Aorta (tissue), 5 donors: ENCODE results near the gene LFNG. TPM values are rescaled to one million over a fixed set of nuclear protein-coding genes. Genes with fewer than 3 reads are reported as not detected.

Experiments
- ATAC-seq: fragments of 200-7000 bp; cut with Tn5 transposase; one replicate; pipeline ENCODE4 v1.9.1; 2022; ENCODE audit warnings: moderate library complexity; ENCODE audit not compliant: low FRiP score
- DNase-seq, 2 donors: peaks; one replicate each; pipeline ENCODE4 v3.0.0-alpha.2; 2020
- H3K27ac ChIP-seq, 2 donors: one replicate each; pipeline ENCODE4 v1.5.1; 2013; ENCODE audit warnings: low read length in 2 of 2, mild to moderate bottlenecking in 2 of 2, moderate library complexity in 2 of 2, control low read depth in 1 of 2, inconsistent platforms in 1 of 2, low read depth in 1 of 2
- H3K27me3 ChIP-seq, 2 donors: one replicate each; pipeline ENCODE4 v1.6.1; 2013; ENCODE audit warnings: control low read depth in 1 of 2, low read length in 1 of 2, mild to moderate bottlenecking in 1 of 2, moderate library complexity in 1 of 2; ENCODE audit not compliant: insufficient read depth in 2 of 2, control insufficient read depth in 1 of 2
- H3K36me3 ChIP-seq, 2 donors: one replicate each; pipeline ENCODE4 v1.6.1; 2013; ENCODE audit warnings: control low read depth in 1 of 2, low read length in 1 of 2, mild to moderate bottlenecking in 1 of 2; ENCODE audit not compliant: insufficient read depth in 2 of 2, control insufficient read depth in 1 of 2
- H3K4me1 ChIP-seq, 2 donors: one replicate each; pipeline ENCODE4 v1.6.1; 2013; ENCODE audit warnings: low read length in 2 of 2, control low read depth in 1 of 2, mild to moderate bottlenecking in 1 of 2, moderate library complexity in 1 of 2; ENCODE audit not compliant: insufficient read depth in 2 of 2, control insufficient read depth in 1 of 2
- H3K4me3 ChIP-seq, 2 donors: one replicate each; pipeline ENCODE4 v1.5.1; 2013; ENCODE audit warnings: low read length in 2 of 2, control low read depth in 1 of 2, mild to moderate bottlenecking in 1 of 2
- H3K9me3 ChIP-seq: one replicate; pipeline ENCODE4 v1.6.1; 2013; ENCODE audit warnings: mild to moderate bottlenecking, low read length; ENCODE audit not compliant: control insufficient read depth
- WGBS, 2 donors: extraction: QIAGEN DNeasy Blood & Tissue Kit; methylation state at CpG; one replicate each; pipeline ENCODE4 v1.1.7; 2013; 5-methylcytosine and 5-hydroxymethylcytosine counted together
- intact Hi-C, 2 donors: fragments of 100-400 bp; cut with DNase I; formaldehyde crosslinking; loops; one replicate each; pipeline versions ENCODE4 v1.14.2 to v1.15.0; 2022
- polyA plus RNA-seq, 2 donors: library from polyadenylated mRNA; stranded (reverse); fragments of 200-250 nt; gene quantifications; one replicate each; pipeline ENCODE4 v1.2.3, GENCODE V29; 2013
- total RNA-seq, 2 donors: library from RNA; stranded (reverse); fragmentation: NEBNext Ultra II Directional; extraction: Animal tissue kit (Norgen Biotek cat#: 25700); gene quantifications; one replicate each; pipeline ENCODE4 v1.2.1, GENCODE V29; 2021
- donor health status: healthy with polysubstance abuse.
- donor health status: Bipolar disorder and iron deficiency.
- donor health status: DM: no; HTN: no; CAD: no.
- donor health status: DM: no; HTN: no; CAD: no.
- donor health status: DM: yes; HTN: yes; CAD: no.

Gene LFNG
- total and polyA plus RNA-seq, 4 donors, result 2.3 to 30.6 (median 9.9) TPM

DNA sequence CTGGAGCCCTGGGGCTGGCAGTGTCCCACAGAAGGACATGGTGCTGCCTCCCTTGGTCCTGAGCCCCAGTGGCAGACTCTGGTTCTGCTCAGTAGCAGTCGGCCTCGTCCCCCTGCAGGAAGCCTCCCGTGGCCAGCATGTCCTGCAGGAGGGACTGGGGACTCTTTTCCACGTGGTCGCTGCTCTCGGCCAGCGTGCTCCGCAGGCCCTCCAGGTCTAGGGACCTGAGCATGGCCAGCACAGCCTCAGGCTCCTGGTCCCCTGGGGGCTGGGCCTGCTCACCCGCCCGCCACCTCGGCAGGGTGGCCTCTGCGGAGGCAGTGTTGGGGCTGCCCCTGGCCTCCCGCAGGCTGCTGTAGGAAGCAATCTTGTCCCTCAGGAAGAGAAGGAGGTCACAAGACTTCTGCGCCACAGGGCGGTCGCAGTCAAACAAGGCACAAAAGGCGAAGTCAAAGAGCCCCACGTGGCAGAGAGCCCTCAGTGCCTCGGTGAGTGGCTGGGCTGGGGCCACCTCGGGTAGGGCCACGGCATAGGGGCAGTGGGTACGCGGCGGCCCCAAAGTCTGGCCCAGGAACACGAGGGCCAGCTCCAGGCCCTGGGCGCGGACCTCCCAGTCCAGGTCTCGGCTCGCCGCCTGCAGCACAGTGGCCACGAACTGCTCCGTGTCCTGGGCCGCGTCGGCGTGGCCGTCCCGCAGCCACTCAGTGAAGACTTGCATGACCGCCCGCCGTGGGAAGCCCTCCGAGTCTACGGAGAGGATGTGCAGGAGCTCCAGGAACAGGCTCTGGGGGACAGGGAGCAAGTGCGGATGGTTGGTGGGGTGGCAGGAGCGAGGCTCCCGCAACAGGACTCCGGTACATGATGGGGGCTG lies 18.6 kb downstream of the LFNG start:
- Histone ChIP-seq H3K27me3 (no peaks in the 10 kb centered on the region), H3K4me1 (no peaks in the 10 kb centered on the region), H3K4me3 (no peak overlapping the region), H3K27ac (no peak overlapping the region), H3K9me3 (no peaks in the 10 kb centered on the region), H3K36me3 (peaks cover 0 to 15% of the 10 kb centered on the region in 2 donors)
- WGBS, 2 donors, result 92 to 95% methylated on average over 47 of the region's 47 CpGs
- DNase-seq (peak; percentile 45 to 64), ATAC-seq (no peak)
- intact Hi-C loops, result no loop called here

DNA sequence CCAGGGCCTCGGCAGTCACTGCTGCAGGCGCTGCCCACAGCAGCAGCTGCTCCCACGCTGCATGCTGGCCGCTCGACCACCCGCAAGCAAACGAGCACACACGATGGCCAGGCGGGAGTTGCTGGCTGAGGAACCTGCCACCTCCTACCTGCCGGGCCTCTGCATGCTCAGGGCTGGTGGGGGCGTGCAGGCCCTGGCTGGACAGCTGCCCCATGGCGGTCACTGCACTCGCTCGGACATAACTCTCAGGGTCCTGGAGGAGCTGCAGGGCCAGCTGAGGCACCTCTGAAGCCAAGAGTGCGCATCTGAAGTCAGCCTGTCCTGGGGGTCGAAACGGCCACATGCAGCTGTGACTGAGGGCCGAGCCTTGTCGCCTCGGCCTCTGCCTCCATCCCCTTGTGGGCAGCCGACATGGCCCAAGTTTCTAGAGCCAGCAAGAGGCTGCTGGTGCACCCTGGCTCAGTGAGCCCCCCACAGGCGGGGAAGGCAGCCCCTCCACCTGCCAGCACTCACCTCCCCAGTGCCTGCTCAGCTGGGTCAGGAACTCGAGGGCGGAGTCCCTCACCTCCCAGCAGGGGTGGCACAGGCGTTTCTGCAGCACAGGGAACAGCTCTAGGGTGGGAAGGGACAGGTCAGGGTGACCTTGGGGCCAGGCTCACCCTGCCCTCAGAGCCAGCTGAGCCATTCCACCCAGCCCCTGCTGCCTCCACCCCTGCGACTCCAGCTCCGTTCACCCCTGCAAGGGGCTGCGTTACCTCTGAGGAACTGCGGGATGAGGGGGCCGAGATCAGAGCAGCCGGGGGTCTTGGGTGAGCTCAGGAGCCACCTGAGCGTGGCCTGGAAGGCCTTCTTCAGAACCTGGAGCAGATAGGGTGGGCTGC lies 19.7 kb downstream of the LFNG start:
- intact Hi-C loops, result no loop called here
- no peaks in the 10 kb centered on the region for H3K27me3 ChIP-seq
- no peaks in the 10 kb centered on the region for H3K4me1 ChIP-seq
- H3K36me3 ChIP-seq, result peaks cover 0 to 17% of the 10 kb centered on the region in 2 donors
- no peaks in the 10 kb centered on the region for H3K9me3 ChIP-seq
- no peak overlapping the region for H3K4me3 ChIP-seq
- peak; percentile 35 to 75 for DNase-seq
- 91 to 93% methylated on average over 32 of the region's 32 CpGs for WGBS, 2 donors
- H3K27ac ChIP-seq, result no peak overlapping the region
- no peak for ATAC-seq

DNA sequence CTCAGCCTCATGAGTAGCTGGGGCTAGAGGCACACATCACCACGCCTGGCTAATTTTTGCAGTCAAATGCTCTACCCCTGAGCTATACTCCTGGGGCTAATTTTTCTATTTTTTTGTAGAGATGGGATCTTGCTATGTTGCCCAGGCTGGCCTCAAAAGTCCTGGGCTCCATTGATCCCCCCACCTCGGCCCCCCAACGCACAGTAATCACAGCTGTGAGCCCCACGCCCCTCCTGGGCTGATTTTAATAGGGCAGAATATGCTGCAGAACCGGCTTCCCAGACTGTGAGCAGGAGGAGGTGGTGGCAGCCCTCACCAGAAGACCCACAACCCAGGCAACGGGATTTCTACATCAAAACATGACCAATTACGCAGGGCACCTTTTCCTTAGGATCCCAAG lies 20.6 kb downstream of the LFNG start:
- Histone ChIP-seq H3K27me3 (no peaks in the 10 kb centered on the region), H3K36me3 (peaks cover 0 to 17% of the 10 kb centered on the region in 2 donors), H3K4me3 (no peak overlapping the region), H3K9me3 (no peaks in the 10 kb centered on the region), H3K4me1 (no peaks in the 10 kb centered on the region), H3K27ac (no peak overlapping the region)
- 92 to 93% methylated on average over 7 of the region's 7 CpGs for WGBS, 2 donors
- intact Hi-C loops, result no loop called here
- DNase-seq, result peak in 1 of 2 donors; percentile 16
- ATAC-seq, result no peak

DNA sequence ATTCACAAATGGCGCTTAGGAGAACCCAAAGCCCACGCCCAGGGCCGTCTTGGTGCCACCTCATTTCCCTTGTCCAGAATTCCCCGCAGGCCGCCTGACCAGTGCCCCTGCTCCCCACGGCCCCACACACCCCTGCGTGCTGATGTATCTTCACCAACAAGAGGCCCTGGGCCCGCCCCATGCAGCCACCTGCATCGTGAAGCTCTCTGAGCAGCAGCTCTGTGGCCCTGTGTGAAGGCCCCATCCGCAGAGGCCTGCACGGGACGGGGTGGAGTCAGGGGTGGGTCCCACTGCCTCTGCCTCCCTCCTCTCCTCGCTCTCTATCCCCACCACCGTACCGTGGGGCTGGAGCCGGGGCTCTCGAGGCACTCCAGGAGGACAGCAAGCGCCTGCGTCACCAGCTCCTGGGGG lies 21.1 kb downstream of the LFNG start:
- no peak overlapping the region for H3K27ac ChIP-seq
- DNase-seq (peak; percentile 47 to 67), ATAC-seq (no peak)
- H3K27me3 ChIP-seq, result no peaks in the 10 kb centered on the region
- peaks cover 0 to 17% of the 10 kb centered on the region in 2 donors for H3K36me3 ChIP-seq
- H3K4me1 ChIP-seq, result no peaks in the 10 kb centered on the region
- no peaks in the 10 kb centered on the region for H3K9me3 ChIP-seq
- H3K4me3 ChIP-seq, result no peak overlapping the region
- 88 to 93% methylated on average over 19 of the region's 19 CpGs for WGBS, 2 donors
- intact Hi-C loops, result no loop called here

DNA sequence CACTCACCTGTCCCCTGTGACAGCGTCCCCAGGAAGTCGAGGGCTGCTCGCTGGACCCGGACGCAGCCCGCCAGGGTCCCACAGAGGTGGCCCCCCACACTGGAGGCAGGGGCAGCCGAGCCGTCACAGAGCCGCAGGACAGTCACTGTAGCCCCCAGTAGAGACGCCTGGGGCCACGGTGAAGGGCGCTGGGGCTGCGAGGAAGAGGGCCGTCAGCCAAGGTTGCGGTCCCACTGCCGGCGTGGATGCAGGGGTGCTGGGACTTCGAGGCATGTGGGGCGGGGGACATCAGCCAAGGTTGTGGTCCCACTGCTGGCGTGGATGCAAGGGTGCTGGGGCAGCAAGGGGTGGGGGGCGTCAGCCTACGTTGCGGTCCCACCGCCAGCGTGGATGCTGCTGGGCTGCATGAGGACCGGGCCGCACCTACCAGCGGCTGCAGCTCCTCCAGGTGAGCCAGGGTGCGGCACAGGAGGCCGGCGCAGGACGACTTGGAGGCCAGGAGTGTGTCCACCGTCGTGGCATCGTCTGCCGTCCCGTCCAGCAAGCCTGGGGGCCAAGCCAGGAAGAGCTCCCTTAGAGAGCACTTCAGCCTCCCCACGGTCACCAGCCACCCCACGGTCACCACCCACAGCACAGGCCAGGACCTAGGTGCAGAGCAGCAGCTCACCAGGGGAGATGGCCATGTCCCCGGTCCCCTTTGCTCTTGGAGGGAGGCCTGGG lies 21.9 kb downstream of the LFNG start:
- H3K4me3 ChIP-seq, result no peak overlapping the region
- H3K27me3 ChIP-seq, result no peaks in the 10 kb centered on the region
- H3K4me1 ChIP-seq, result no peaks in the 10 kb centered on the region
- intact Hi-C loops, result no loop called here
- DNase-seq, result peak; percentile 48 to 78
- peaks cover 0 to 17% of the 10 kb centered on the region in 2 donors for H3K36me3 ChIP-seq
- ATAC-seq, result no peak
- 93 to 95% methylated on average over 38 to 40 of the region's 40 CpGs for WGBS, 2 donors
- H3K9me3 ChIP-seq, result no peaks in the 10 kb centered on the region
- no peak overlapping the region for H3K27ac ChIP-seq

DNA sequence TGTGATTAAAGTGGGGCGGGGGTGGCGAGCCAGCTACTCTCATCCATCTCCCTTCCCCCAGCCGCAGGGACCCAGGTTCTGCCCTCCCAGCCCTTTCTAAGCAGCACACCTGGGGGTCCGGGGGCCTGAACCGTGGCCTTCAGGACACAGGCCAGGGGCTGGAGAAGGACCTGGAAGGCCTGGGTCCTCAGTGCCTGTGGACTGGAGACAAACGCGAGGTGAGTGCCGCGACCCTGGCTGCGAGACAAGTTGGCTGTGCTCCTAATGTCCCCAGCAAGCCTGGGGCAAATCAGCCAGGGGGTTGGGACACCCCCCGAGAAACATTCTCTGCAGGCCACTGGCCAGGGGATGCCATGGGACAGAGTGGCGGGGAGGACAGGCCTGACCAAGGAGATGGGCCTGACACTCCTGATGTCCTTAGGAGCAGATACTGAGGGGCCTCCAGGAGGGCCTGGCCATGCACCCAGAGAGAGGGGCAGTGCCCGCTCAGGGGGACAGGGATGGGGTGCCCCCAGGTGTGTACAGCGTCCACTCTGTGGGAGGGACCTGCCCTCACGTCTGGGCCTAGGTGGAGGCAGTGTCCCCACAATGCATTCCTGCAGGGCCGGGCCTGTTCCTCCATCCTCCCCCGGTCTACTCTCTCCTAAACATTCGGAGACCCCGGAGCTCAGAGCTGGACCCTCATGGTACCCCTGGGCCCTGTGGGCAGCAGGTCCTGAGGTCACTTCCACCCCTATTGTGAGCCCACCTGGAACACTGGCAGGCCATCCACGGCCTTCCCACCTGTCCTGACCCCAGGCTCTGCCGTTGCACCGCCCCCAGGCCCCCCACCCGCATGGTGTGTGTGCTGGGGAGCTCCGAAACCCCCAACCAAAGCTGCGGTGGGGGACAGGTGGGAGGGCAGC lies 22.7 kb downstream of the LFNG start:
- intact Hi-C loops, result no loop called here
- H3K4me3 ChIP-seq, result no peak overlapping the region
- H3K9me3 ChIP-seq, result no peaks in the 10 kb centered on the region
- ATAC-seq (no peak), DNase-seq (peak in 1 of 2 donors; percentile 40)
- no peaks in the 10 kb centered on the region for H3K4me1 ChIP-seq
- WGBS, 2 donors, result 87 to 88% methylated on average over 22 to 25 of the region's 25 CpGs
- no peaks in the 10 kb centered on the region for H3K27me3 ChIP-seq
- H3K36me3 ChIP-seq, result peaks cover 0 to 19% of the 10 kb centered on the region in 2 donors
- no peak overlapping the region for H3K27ac ChIP-seq

DNA sequence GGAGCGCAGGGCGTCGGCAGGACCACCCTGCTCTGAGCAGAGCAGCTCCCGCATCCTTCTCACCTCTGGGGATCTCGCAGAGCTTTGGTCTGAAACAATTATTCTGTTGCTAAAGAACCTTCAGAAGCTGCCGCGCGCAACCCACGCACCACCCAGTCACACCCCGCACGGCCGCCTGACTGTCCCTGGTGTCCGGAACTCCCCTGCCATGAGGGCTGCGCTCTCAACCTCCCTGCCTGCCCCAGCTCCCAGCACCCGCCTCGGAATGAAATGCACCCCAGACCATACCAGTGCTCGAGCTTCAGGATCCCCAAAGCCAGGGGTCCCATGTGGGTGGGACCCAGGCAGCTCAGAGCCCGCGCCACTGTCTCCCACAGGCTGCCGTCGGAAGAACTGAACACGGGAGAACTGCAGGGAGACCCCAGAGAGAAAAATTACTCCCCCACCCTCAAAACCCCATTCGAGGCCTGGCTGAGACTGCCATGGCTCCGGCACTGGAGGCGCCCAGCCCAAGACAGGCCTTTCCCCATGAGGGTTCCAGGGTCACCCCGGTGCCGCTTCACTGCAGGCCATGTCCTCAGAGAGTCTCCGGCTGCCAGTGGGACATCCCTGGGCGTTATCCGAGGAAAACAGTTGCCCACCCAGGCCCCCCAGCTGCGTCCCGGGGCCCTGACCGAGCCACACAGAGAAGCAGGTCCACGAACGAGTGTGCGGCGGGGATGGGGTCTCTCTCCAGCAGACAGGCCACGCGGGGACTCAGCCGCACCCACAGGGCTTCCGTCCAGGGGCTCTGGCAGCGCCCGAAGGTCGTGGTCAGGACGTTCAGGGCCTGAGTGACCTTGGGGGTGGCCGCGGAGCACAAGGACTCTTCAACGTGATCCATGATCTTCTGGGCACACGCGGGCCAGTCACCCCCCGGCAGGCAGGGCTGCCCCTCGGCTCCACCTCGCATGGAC lies 23.6 kb downstream of the LFNG start:
- no peak overlapping the region for H3K4me3 ChIP-seq
- no peaks in the 10 kb centered on the region for H3K27me3 ChIP-seq
- H3K4me1 ChIP-seq, result no peaks in the 10 kb centered on the region
- intact Hi-C loops, result no loop called here
- no peaks in the 10 kb centered on the region for H3K9me3 ChIP-seq
- peak in 1 of 2 donors; percentile 49 for DNase-seq
- ATAC-seq, result no peak
- H3K36me3 ChIP-seq, result peaks cover 0 to 16% of the 10 kb centered on the region in 2 donors
- no peak overlapping the region for H3K27ac ChIP-seq
- 92 to 93% methylated on average over 53 of the region's 53 CpGs for WGBS, 2 donors
